NCI-H2227 treated with DMSO at 0.1 percent for 48 hours (cell line): ENCODE measurements around the gene TYSND1.
"Not testable (repeated sequence)": the region's sequence is repeated elsewhere in the genome, so short reads cannot be mapped to it uniquely, and the experiment has no call there.

Experiments used
- DNase-seq: peaks from one replicate; lab custom pipeline; 2025; lab: John Stamatoyannopoulos, UW

The TYSND1 gene, protein sequence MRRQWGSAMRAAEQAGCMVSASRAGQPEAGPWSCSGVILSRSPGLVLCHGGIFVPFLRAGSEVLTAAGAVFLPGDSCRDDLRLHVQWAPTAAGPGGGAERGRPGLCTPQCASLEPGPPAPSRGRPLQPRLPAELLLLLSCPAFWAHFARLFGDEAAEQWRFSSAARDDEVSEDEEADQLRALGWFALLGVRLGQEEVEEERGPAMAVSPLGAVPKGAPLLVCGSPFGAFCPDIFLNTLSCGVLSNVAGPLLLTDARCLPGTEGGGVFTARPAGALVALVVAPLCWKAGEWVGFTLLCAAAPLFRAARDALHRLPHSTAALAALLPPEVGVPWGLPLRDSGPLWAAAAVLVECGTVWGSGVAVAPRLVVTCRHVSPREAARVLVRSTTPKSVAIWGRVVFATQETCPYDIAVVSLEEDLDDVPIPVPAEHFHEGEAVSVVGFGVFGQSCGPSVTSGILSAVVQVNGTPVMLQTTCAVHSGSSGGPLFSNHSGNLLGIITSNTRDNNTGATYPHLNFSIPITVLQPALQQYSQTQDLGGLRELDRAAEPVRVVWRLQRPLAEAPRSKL

GRCh38 chr10:70146489-70147258 lies at the start of gene TYSND1:
Gene TYSND1, minus strand, starts transcription at chr10:70146700. Its CDS starts 114 bp downstream, at chr10:70146586.
- peak; percentile 92 for DNase-seq

GRCh38 chr10:70193391-70193844 lies 46.9 kb upstream of the TYSND1 start:
- DNase-seq: no peak

GRCh38 chr10:70192326-70192968 lies 45.9 kb upstream of the TYSND1 start:
- DNase-seq: no peak

- DNase-seq: no peak
Measured at GRCh38 chr10:70191972-70192305, 45.4 kb upstream of the TYSND1 start.

DNA sequence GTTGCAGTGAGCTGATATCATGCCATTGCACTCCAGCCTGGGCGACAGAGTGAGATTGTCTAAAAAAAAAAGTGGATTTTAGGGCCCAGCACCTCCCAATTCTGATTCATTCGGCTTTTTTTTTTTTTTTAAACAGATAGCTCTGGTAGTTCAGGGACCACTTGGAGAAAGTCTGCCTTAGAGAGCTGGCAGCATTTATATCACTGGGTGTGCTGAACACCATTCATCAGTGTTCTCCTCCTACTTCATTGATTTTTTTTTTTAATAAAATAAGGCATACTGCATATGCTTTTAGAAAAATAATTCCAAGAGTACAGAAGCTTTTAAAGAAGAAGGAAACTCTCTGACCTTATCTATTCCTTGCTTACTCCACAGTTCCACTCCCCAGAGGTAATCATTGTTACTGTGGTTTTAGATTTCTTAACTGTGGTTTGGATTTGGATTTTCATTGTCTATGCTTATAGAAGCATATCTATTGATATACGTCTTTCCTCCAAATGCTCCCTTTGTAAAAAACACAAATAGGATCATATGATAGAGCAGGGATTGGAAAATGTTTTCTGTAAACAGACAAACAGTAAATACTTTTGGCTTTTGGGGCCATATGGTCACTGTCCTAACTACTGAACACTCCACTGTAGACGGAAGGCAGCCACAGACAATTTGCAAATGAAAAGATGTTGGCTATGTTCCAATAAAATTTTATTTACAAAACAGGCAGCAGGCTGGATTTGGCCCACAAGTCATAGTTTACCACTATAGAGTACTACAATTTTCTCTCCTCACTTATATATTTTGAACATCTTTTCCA lies 44.9 kb upstream of the TYSND1 start:
- DNase-seq: no peak

- DNase-seq: peak; percentile 10
Measured at GRCh38 chr10:70190581-70190980, 44.1 kb upstream of the TYSND1 start.

GRCh38 chr10:70190102-70190501 lies 43.6 kb upstream of the TYSND1 start:
- DNase-seq: no peak

DNA sequence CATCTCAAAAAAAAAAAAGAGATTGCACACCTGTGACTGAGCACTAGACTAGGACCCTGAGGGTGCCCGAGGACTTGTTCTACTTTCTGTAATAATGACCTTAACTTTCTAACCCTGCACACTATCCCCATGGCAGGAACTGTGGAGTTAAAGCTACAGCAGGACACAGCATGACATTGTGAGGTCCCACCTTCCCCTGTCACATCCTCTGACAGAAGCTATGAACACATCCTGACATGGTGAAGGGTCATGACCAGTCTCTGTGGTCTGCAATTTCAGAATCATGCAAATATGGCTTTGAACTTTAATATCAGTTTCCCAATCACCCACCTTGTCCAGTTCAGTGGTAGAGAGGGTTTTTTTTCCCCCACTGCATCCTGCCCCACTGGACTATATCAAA lies 42.3 kb upstream of the TYSND1 start:
- DNase-seq: no peak

GRCh38 chr10:70186571-70186970 lies 40.1 kb upstream of the TYSND1 start:
- DNase-seq: no peak

- DNase-seq: no peak
Measured at GRCh38 chr10:70186090-70186489, 39.6 kb upstream of the TYSND1 start.

DNA sequence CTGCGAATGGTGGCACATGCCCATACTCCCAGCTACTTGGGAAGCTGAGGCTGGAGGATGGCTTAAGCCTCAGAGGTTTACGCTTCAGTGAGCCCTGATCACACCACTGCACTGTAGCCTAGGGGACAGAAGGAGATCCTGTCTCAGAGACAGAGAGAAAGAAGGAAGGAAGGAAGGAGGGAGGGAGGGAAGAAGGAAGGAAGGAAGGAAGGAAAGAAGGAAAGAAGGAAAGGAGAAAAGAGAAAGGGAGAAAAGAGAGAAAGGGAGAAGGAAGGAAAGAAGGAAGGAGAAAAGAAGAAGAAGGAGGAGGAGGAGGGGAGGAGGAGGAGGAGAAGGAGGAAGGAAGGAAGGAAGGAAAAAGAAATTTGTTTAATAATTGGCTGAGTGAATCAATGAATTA lies 36.8 kb upstream of the TYSND1 start:
- DNase-seq: no peak

DNA sequence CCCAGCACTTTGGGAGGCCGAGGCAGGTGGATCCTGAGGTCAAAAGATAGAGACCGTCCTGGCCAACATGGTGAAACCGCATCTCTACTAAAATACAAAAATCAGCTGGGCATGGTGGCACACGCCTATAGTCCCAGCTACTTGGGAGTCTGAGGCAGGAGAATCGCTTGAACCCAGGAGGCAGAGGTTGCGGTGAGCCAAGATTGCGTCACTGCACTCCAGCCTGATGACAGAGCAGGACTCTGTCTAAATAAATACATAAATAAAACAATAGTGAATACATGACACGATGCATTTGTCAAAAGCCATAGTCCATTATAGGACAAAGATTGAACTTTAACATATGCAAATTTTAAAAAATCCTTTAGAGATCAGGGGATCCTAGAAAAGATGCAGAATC lies 32.7 kb upstream of the TYSND1 start:
- DNase-seq: not testable (repeated sequence)

GRCh38 chr10:70178139-70178725 lies 31.7 kb upstream of the TYSND1 start:
- DNase-seq: no peak

DNA sequence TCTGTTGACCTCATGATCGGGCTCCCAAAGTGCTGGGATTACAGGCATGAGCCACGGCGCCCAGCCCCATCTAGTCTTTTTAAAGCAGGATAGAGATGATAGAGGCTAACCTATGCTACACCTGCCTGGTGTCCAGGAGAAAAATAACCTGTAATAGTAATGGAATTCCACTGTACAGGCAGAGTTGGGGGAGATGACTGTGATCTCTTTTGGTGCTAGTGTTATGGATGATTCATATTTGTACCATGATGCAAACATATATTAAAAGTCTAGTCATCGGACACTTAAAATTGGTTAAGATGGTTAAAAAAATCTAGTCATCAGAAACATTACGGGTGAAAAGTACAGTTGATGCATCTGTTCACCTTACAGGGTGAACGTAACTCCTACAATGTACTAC lies 29.9 kb upstream of the TYSND1 start:
- DNase-seq: no peak

- DNase-seq: no peak
Measured at GRCh38 chr10:70175516-70175915, 29.0 kb upstream of the TYSND1 start.

GRCh38 chr10:70174058-70174741 lies 27.7 kb upstream of the TYSND1 start:
- no peak for DNase-seq

DNA sequence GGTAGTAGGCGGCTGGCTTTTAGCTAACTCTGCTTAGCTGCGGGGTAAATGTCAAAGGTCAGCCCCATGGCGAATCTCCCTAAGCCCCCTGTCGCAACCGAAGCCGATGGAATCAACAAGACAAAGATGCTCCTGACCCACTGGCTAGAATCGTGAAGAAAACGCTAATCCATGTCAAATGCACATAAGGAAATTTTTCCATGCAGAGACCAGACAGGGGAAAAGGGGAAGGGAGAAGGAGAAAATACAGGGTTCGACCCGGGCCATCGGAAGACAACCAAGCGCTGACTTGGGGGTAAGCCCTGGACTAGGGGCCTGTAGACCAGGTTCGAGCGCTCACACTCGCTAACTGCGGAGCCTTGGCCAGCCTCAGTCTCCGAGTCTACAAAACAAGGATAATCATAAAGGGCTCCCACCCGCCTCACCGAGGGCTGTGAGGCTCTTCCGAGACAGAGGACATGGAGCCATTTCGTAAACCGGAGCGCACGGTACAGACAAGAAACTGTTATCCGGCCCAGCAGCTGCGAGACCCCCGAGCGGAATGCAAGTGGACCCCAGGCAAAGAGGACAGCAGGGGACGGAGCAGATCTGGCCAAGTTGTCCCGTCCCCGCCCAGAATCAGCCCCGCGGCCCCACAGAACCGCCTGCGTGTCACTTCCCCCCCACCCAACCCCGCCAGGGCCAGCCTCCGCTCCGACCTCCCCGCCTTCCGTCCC lies 23.3 kb upstream of the TYSND1 start:
- DNase-seq: no peak

DNA sequence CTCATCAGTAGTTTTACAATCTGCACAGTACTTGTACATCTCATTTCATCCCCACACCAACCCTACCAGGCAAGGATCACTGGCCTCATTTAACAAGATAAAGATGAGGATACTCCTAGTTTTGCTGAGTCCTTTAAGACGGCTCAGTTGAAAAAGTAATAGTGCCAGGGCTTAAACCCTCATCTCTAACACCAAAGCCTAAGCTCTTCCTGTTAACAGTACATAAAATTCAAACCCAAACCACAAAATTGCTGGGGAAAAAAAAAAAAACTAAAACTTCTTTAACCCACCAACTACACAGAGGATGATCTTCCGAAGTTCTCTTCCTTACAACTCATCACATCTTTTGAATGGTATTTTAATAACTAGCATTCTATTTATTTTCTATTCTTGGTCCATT lies 22.5 kb upstream of the TYSND1 start:
- no peak for DNase-seq

GRCh38 chr10:70167246-70167645 lies 20.7 kb upstream of the TYSND1 start:
- no peak for DNase-seq

- no peak for DNase-seq
Measured at GRCh38 chr10:70166394-70166793, 19.9 kb upstream of the TYSND1 start.
